PC-9 (cell line): ENCODE measurements around the gene DCTN2.

Experiments
- CTCF ChIP-seq: fragments of 200-600 bp; sonication (generic); conservative IDR thresholded peaks from 2 replicates; pipeline ENCODE4 v1.6.1; 2017; ENCODE audit warnings: mixed run types, antibody characterized with exemption, mild to moderate bottlenecking, moderate library complexity
- EZH2 ChIP-seq: fragments of 200-600 bp; sonication (generic); IDR thresholded peaks from 2 replicates; pipeline ENCODE4 v1.8.0; 2017; ENCODE audit warnings: antibody characterized with exemption, low read depth

GRCh38 chr12:57525615-57526383 is 21.2 kb downstream of the DCTN2 start:
- TF ChIP-seq CTCF, result no peak
- TF ChIP-seq EZH2, result no peak
